HL-60/S4 (cell line): ENCODE results near the gene PWP2.
"Not testable (repeated sequence)": the region's sequence is repeated elsewhere in the genome, so short reads cannot be mapped to it uniquely, and the experiment has no call there.

ENCODE experiments used
- in situ Hi-C: fragments of 300-500 bp; cut with MboI; formaldehyde crosslinking; loops from 2 replicates; pipeline ENCODE4 v1.14.3; 2022; ENCODE audit warnings: low sequenced_read_pairs

PWP2 gene

DNA sequence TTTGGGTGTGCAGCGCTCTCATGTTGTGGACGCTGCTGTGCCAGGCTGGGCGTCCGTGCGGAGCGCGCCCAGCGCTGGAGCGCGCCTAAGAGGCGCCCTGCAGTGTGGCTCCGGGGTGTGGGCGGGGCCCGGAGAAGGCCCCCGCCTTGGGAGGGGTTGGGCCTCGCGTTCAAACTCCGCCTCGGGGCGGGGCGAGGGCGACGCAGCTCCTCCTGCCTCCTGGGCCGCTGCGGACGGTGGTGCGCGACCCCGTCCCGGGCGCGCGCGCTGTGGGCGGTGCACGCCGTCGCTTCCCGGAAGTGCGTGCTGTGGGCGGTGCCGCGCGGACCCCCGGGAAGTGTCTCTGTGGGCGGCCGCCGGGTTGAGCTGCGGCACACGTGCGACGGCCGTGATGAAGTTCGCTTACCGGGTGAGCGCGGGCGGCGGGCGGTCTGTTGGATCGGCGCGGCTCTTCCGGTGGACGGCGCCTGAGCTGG, at the start of gene PWP2:
TSS of gene PWP2 (plus strand) at position 374 of the 476 bp plus-strand sequence. CDS start at position 392, 18 bp downstream.
- in situ Hi-C loops, result not testable (repeated sequence)

DNA sequence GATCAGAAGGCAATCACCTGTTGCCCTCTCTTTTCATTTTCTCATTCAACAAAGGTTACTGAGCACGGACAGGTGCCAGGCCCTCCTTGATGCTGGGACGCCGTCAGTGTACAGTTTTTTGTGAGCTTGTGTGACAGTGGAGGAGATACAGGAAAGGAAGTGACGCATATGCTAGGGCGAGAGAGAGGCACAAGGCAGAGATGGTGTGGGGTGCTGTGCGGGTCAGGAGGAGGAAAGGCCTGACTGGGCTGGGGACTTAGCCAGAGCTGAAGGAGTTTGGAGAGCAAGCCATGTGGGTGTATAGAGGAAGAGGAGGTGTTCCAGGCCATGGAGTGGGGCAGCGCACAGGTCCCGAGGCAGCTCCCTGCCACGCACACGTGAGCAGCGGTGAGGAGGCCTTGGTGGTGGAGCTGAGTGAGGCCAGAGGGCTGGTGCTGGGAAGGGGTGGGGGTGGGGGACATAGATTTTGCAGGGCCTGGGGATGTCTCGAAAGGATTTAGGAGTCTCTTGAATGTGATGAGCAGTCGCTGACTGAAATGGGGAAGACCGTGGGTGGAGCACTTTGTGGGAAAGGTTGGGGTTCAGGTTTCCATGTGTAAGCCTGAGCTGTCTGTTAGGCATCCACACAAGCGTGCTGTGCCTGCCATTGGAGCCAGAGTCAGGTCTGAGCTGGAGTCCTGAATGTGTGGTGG, 49.1 kb upstream of the PWP2 start:
- in situ Hi-C loops, result no loop called here

DNA sequence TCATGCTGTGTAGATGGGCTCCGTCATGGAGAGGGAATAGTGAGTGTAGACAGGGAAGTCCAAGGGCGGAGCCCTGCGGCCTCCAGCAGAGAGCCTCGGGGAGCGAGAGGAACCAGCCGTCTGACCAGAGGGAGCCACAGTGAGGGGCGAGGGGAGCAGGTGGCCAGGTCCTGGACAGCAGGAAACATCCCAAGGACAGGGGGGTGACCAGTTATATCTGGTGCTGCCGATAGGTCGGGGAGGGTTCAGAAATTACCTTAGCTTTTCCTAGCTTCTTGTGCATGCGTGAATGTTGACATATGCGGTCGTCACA, 48.6 kb upstream of the PWP2 start:
- in situ Hi-C loops, result no loop called here

DNA sequence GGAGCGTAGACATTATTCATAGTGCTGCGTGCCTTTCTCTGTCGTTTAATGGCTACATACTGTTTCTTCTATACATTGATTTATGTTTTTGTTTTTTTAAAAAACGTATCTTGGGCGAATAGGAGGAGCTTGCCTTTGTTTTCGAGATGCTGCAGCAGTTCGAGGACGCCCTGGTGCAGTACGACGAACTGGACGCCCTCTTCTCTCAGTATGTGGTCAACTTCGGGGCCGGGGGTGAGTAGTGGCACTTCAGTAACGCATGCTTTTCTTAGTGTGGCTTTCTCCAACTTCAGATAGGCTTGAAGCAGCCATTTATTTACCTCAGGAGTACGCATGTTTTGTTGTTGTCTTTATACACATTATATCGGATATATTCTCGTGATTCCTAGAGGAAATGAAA, 48.2 kb upstream of the PWP2 start:
- in situ Hi-C loops, result no loop called here

DNA sequence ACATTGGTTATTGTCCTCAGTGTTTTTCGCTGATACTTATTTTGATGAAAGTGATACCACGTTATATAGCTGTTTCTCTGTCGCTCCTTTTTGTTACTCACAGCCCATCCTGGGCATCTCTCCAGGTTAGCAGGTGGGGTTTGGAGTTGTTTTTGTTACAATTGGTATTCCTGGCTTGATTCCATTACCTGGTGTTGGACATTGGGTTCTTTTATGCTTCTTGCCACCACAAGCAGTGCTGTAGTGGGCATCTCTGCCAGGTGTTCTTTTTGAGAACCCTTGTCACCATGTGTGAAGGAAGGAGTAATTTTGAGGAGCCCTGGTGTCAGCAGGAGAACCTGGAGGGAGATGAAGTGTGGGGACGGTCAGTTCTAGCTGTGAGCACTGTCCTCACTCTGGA, 47.5 kb upstream of the PWP2 start:
- in situ Hi-C loops, result no loop called here

DNA sequence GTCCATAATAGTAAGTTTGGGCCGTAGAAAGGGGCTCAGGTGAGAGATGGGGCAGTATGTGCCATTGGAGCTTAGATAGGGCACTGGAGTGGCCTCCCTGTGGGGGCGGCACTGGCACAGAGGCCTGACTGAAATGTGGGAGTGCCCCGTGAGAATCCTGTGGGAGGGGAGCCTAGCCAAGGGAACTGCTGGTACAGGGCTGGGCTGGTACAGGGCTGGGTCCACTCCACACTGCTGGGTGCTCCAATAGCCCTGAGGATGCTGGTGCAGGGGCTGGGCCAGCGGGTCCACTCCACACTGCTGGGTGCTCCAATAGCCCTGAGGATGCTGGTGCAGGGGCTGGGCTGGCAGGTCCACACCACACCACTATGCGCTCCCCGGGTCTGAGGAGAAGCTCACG, 44.8 kb upstream of the PWP2 start:
- in situ Hi-C loops, result no loop called here

DNA sequence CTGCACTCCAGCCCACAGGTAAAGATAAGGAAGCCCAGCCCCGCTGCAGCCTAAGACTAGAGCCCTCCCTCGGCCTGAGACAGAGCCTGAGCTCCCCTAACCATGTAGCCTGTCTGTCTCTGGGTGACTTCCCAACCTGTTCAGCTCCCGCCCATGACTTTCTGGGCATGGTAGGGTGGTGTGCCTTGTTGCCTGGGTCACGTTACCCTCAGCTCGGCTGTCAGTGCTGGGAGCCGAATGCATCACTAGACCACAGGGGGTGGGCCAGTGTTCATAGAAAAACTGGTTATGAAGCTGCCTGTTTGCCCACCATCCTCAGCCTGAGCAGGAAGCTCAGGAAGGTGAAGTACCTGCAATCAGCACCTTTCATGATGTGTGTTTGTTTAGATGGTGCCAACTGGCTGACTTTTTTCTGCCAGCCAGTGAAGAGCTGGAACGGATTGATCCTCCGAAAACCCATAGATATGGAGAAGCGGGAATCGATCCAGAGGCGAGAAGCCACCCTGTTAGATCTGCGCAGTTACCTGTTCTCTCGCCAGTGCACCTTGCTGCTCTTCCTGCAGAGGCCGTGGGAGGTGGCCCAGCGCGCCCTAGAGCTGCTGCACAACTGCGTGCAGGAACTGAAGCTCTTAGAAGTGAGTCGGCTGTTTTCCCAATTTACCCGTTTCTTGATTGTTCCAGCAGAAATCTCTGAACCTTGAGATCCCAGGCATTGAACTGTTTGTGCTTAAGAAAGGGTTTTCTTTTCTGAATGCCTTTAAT, 43.9 kb upstream of the PWP2 start:
- in situ Hi-C loops, result no loop called here

DNA sequence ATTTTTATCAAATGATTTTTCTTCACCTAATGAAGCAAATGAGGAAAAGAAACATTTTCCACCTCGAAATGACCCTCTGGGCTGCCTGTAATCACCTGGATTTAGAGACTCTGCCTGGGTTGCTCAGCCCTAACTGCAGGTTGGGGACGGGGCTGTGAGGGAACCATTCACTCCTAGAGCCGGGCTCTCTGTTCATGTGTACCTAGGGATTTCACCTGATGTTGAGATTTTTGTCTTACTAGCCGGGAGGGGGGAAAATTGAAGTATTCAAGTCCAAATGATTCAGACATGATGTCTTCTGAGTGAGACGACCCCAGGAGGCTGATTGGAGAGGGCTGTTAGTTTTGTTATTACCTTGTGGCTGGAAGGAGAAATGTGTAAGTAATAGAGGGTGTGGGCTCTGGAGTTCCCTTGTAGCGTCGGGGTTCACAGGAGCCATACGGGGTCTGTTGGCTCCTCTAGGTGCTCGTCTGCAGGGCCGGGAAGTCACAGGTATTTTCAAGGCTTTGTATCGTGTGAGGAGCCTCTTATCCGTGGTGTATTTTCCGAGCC, 42.3 kb upstream of the PWP2 start:
- in situ Hi-C loops, result no loop called here

DNA sequence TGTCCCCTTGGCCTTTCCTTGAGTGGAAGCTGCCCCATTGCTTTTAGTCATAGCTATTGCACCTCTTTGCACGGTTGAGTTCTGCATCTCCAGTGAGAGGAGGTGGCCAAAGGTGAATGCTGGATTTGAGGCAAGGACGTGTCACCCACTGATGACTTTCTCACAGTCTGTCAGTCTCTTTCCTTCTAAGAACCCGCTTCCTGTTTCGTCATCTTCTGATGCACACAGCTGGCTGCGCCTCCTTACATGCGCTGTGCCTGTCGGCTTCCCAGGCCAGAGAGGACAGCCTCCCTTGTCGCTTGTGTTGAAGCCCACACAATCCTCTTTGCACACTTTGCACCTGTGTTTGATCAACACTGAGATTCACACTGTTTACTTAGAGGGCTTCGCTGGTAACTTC, 41.8 kb upstream of the PWP2 start:
- in situ Hi-C loops, result no loop called here

DNA sequence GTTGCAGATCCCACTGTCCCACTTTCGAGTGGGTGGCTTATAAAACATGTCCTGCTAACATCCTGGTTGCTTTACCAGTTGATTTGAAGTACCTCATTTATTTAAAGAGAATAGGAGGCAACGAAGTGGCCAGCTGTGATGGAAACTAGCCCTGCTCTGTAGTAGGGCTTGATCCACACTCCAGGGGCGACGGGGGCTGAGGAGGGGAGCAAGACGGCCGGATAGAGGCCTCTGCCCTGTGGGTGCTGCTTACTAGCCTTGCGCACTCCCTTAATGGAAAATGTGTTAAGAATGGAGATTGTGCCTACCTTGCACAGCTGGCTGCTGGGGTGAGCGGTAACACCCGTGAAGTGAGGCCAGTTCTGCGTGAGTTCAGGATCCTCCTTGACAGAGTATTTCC, 41.1 kb upstream of the PWP2 start:
- in situ Hi-C loops, result no loop called here

DNA sequence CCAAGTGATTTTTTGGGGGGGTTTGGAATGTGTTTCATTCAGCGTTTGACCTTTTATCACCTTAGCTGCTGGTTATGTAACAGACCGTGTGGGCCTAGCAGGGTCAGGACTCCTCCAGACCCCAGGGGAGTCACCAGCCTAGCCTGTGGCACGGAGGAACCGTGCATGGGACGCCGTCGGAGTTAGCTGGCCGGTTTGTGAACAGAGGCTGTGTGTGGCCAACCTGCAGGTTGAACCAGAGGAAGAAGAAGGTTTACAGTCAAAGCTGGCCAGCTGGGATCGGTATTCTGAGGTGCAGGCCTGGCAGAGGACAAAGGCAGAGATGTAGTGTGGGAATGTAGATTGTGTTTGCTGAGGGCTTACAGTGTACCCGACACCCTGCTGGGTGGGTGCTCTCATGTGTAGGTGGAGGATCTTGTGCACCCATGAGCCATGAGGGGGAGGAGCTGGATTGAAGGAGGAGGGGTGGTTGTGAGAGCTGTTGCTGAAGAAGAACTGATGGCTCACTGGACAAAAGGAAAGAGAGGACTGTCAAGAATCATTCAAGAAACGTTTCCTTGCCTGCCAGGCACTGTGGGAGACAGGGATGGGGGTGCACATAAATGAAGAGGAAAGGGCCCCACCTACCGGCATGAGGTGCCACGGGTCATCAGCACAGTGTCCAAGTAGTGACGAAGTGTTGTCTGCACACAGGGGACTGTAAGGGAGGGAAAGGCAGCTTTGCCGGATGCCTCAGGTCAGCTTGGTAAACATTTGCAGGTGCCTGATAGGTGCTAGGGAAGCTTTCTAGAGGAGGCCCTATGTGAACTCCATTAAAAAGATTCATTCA, 40.0 kb upstream of the PWP2 start:
- in situ Hi-C loops, result no loop called here

DNA sequence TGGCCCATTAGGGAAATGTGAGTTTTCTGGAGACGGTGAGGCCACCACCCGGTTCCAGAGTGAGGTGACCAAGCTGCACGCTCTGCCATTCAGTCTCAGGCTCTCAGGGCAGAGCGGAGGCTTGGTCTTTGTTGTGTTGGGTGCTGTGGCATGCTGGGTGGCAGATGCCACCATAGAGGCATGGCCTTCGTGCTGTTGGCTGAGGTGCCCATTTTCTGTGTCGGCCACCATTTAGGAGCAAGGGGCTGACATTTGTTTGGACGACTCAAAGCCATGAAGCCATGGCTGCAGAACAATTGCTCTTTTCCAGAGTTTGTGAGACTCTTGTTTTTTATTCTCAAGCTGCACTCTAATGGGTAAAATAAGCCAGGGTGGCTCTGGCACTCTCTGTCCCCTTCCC, 36.8 kb upstream of the PWP2 start:
- in situ Hi-C loops, result no loop called here

DNA sequence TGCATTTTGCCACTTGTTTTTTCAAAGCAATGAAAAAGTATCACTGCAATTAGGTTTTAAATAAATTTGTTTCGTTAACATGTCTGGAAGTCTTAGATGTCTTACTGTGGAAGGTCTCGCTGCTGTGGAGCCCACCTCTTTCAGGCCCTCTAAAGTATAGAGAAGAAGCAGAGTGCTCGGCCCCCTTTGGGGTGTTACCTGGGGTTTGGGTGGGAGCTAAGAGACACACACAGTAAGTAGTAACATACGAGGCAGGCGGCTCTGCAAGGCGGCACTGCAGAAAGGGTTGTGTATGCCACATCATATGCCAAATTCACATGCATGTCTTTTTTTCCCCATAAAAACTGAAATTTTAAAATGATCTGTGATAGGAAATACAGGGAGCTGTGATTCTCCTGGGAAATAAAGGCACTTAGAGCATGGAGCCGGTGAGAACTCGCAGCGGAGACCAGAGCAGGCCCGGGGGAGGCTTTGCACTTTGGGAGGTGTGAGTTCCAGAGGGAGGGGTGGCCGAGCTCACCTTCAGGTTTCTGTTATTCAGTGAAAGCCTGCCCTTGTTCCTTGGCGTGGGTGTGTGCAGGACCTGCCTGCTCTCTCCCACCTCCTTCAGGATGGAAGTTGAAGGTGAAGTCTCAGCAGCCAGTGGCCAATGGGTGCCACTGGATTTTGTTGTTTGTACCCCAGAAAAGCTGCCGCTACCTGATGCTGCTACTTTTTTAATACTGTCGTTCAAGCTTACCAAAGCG, 35.7 kb upstream of the PWP2 start:
- in situ Hi-C loops, result no loop called here

DNA sequence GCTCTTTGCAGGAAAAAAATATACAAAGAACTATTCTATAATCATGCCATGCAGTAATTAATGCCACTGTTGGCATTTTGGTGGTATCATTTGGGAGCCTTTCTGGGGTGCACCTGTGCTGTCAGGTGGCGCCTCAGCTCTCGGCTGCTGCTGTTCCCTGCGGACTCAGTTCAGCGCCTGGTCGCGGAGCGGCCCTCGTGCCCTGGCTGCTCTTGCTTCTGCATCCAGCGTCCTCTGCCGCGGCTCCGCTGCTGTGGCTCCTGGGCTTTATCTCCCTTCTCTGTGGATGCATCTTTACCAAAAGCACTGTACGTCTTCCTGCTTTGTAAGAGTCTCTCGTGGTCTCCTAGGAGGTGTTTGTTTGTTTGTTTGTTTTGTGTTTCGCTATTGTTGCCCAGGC, 35.1 kb upstream of the PWP2 start:
- in situ Hi-C loops, result no loop called here

DNA sequence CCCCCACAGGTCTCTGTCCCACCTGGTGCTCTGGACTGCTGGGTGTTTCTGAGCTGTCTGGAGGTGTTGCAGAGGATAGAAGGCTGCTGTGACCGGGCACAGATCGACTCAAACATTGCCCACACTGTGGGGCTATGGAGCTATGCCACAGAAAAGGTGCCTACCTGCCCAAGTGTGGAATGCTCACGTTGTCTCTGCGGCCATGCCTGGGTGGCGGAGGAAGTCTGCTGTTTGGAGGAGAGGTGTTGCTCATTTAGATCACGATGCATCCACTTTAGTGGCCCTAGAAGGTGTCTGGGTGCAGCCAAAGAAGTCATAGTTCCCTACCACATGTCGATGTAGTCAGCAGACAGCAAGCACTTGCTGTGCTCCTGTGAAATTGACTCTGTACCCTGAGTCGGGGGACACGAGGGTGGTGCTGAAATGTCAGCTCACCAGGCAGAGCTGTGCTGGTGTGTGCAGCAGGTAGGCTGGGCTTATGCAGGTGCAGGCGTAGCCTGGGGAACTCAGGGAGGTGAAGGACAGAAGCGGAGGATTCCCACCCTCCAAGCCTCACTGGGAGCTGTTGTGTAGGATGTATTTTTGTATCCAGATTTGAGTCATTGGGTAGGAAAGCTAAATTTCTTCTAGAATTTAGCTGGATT, 32.8 kb upstream of the PWP2 start:
- in situ Hi-C loops, result no loop called here

DNA sequence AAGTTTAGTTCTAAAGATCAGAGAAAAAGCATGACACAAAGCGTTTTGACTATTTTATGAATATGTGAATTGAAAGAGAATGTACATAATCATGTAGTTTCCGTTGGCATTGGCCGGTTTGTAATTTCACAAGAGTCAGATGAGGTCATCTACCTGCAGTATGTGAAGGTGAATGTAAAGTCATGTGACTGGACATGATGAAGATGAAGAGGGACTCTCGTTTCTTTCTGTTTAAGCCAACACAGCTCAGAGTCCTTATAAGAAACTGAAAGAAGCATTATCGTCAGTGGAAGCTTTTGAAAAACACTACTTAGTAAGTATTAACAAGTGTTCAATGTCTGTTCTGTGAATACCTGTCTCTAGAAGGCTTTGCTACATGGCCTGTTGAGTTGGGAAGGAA, 30.9 kb upstream of the PWP2 start:
- in situ Hi-C loops, result no loop called here

DNA sequence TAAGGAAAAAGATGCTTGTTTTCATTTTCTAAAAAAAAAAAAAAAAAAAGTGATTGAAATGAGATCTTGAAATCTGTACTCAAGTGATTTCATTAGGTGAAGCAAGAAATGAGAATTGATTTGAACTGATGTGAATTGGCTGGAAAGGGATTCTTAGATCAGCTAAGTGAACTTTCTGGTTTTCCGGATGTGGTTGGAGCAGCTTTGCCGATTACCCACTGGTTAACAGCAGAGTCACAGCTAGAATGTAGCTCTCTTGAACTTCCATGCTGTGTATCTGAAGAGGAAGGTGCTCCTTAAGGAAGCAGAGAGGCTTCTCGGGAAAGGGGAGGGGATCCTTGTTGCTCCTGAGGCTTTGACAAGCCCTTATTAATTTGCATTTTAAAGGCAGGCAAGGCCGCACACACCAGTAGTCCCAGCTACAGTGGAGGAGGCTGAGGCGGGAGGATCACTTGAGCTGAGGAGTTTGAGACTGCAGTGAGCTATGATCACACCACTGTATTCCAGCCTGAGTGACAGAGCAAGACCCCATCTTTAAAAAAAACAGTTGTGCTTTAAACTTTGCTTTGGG, 28.7 kb upstream of the PWP2 start:
- in situ Hi-C loops, result no loop called here

DNA sequence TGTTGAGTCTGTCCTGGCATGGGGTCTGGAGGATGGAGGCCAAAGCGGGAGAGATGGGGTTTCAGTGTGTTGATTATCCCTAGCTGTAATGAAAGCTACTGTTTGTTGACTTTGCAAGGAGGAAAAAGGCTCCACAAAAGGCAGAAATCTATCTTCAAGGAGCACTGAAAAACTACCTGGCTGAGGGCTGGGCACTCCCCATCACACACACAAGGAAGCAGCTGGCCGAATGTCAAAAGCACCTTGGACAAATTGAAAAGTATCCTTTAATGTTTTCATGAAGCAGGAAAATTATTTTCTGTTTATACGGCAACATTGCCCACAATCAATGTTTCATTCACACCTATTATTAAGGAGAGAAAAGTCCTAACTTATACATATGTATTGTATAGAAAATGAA, 27.8 kb upstream of the PWP2 start:
- in situ Hi-C loops, result no loop called here

DNA sequence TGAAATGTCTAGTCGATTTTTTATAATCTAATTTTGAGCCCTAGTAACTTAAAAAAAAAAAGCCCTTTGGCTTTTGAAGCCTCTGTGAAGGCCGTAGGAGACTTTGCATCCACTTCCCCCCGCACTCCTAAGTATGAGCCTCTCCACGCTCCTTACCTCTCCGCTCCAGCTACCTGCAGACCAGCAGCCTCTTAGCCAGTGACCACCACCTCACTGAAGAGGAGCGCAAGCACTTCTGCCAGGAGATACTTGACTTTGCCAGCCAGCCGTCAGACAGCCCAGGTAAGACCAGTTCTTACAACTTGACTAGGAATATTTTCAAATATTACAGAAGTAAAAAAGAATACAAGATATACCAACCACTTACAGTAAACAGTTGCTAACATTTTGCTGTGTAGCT, 27.4 kb upstream of the PWP2 start:
- in situ Hi-C loops, result no loop called here
